Adrenal gland (tissue), 5 donors: Measurements from ENCODE around the gene GJC2.

Source experiments
- CTCF ChIP-seq, 6 experiments: fragments of 450-650 bp in 4 of 6; fragments of 200-600 bp in 2 of 6; sonication (generic) in 1 of 6; IDR thresholded peaks; 1 replicate in 5 of 6; 2 replicates in 1 of 6; pipeline versions ENCODE4 v1.5.1 to v1.8.0; 2016 to 2021; ENCODE audit warnings: antibody characterized with exemption in 6 of 6, mild to moderate bottlenecking in 2 of 6, moderate library complexity in 1 of 6
- POLR2A ChIP-seq, 2 donors: fragments of 450-650 bp; IDR thresholded peaks; one replicate each; pipeline ENCODE4 v1.6.1; 2017; ENCODE audit warnings: antibody characterized with exemption in 2 of 2, mild to moderate bottlenecking in 2 of 2, moderate library complexity in 1 of 2
- donor health status: DM: no; HTN: no; CAD: no.

GRCh38 chr1:228147151-228147693, 2.5 kb upstream of the GJC2 start:
- TF ChIP-seq CTCF (IDR thresholded peaks at IDR 0.05) (no peak), POLR2A (IDR thresholded peaks at IDR 0.05) (no peak)
